GM18873 (cell line): ENCODE measurements around the gene CCSER1.
"Not testable (repeated sequence)": the region's sequence is repeated elsewhere in the genome, so short reads cannot be mapped to it uniquely, and the experiment has no call there.

Source experiments
- ATAC-seq: cut with Tn5 transposase; IDR thresholded peaks from one replicate; pipeline ENCODE4 v1.9.1; 2021; ENCODE audit warnings: mild to moderate bottlenecking, moderate library complexity, moderate number of reproducible peaks; ENCODE audit not compliant: unreplicated experiment, low FRiP score

CCSER1 gene

GRCh38 chr4:90621080-90621479, 493.9 kb downstream of the CCSER1 start:
- ATAC-seq = no peak

- no peak for ATAC-seq
These were observed 497.6 kb downstream of the CCSER1 start for GRCh38 chr4:90624781-90625180.

- no peak for ATAC-seq
These were observed 514.8 kb downstream of the CCSER1 start for GRCh38 chr4:90641861-90642599.

GRCh38 chr4:90643156-90643555, 516.0 kb downstream of the CCSER1 start:
- no peak for ATAC-seq

- no peak for ATAC-seq
These were observed 521.1 kb downstream of the CCSER1 start for GRCh38 chr4:90648311-90648710.

GRCh38 chr4:90648791-90649190, 521.6 kb downstream of the CCSER1 start:
- ATAC-seq = no peak

GRCh38 chr4:90660672-90661071, 533.5 kb downstream of the CCSER1 start:
- no peak for ATAC-seq

GRCh38 chr4:90670183-90670582, 543.0 kb downstream of the CCSER1 start:
- no peak for ATAC-seq

GRCh38 chr4:90689739-90690138, 562.5 kb downstream of the CCSER1 start:
- ATAC-seq = no peak

- no peak for ATAC-seq
These were observed 568.2 kb downstream of the CCSER1 start for GRCh38 chr4:90695411-90695810.

- not testable (repeated sequence) for ATAC-seq
These were observed 578.3 kb downstream of the CCSER1 start for GRCh38 chr4:90705501-90705900.

GRCh38 chr4:90715242-90715641, 588.0 kb downstream of the CCSER1 start:
- ATAC-seq = peak; percentile 81

- ATAC-seq = no peak
These were observed 591.7 kb downstream of the CCSER1 start for GRCh38 chr4:90718931-90719330.

- no peak for ATAC-seq
These were observed 600.7 kb downstream of the CCSER1 start for GRCh38 chr4:90727938-90728337.

- no peak for ATAC-seq
These were observed 603.6 kb downstream of the CCSER1 start for GRCh38 chr4:90730752-90731151.

- ATAC-seq = no peak
These were observed 606.0 kb downstream of the CCSER1 start for GRCh38 chr4:90733211-90733610.

- ATAC-seq = no peak
These were observed 618.0 kb downstream of the CCSER1 start for GRCh38 chr4:90745176-90745575.

GRCh38 chr4:90753068-90753467, 625.9 kb downstream of the CCSER1 start:
- no peak for ATAC-seq

GRCh38 chr4:90757534-90758060, 630.4 kb downstream of the CCSER1 start:
- ATAC-seq = no peak

- no peak for ATAC-seq
These were observed 632.9 kb downstream of the CCSER1 start for GRCh38 chr4:90760059-90760458.

GRCh38 chr4:90766837-90767236, 639.6 kb downstream of the CCSER1 start:
- ATAC-seq = no peak

- ATAC-seq = no peak
These were observed 642.1 kb downstream of the CCSER1 start for GRCh38 chr4:90769251-90769650.
